Rectal smooth muscle tissue (tissue), 1 donor: ENCODE data around the gene ZMIZ1.
"Not testable (repeated sequence)": the region's sequence is repeated elsewhere in the genome, so short reads cannot be mapped to it uniquely, and the experiment has no call there.

Experiments used
- H3K27ac ChIP-seq: one replicate; pipeline ENCODE4 v1.7.0; 2013; ENCODE audit warnings: low read depth, low read length, inconsistent platforms
- H3K27me3 ChIP-seq: one replicate; pipeline ENCODE4 v1.7.0; 2013; ENCODE audit warnings: low read length; ENCODE audit not compliant: control insufficient read depth, insufficient read depth
- H3K36me3 ChIP-seq: one replicate; pipeline ENCODE4 v1.7.0; 2013; ENCODE audit warnings: low read length; ENCODE audit not compliant: control insufficient read depth, insufficient read depth
- H3K4me1 ChIP-seq: one replicate; pipeline ENCODE4 v1.7.0; 2013; ENCODE audit warnings: low read length; ENCODE audit not compliant: control insufficient read depth, insufficient read depth
- H3K4me3 ChIP-seq: one replicate; pipeline ENCODE4 v1.7.0; 2013; ENCODE audit warnings: low read length
- H3K9ac ChIP-seq: one replicate; pipeline ENCODE4 v1.7.0; 2013; ENCODE audit warnings: low read length

Gene ZMIZ1

GRCh38 chr10:79025199-79025832 is 43.5 kb upstream of the ZMIZ1 start:
- Histone ChIP-seq H3K4me1 (peaks cover 8% of the 10 kb centered on the region), H3K27ac (peak overlapping the region; percentile 18), H3K27me3 (no peaks in the 10 kb centered on the region), H3K36me3 (no peaks in the 10 kb centered on the region), H3K9ac (no peak overlapping the region), H3K4me3 (no peak overlapping the region)

- Histone ChIP-seq H3K4me1 (peaks cover 10% of the 10 kb centered on the region), H3K4me3 (no peak overlapping the region), H3K27me3 (no peaks in the 10 kb centered on the region), H3K36me3 (no peaks in the 10 kb centered on the region), H3K27ac (no peak overlapping the region), H3K9ac (no peak overlapping the region)
Observed at GRCh38 chr10:79026341-79026761, 42.4 kb upstream of the ZMIZ1 start.

DNA sequence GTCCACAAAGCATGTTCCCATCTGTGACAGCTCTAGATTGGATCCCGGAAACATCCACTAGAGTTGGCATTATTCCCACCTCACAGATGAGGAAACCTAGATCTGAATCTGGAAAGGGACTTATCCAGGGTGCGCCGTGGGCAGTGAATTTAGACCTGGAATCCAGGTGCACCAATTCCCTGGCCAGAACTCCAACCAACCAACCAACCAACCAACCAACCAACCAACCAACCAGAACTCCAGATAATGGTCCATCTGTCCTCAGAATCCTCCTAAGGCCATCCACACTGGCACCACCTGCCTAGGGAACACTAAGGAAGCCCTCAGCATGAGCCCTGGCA is 42.0 kb upstream of the ZMIZ1 start:
- H3K27me3 ChIP-seq = no peaks in the 10 kb centered on the region
- H3K4me3 ChIP-seq = no peak overlapping the region
- H3K4me1 ChIP-seq = peaks cover 10% of the 10 kb centered on the region
- H3K36me3 ChIP-seq = no peaks in the 10 kb centered on the region
- no peak overlapping the region for H3K9ac ChIP-seq
- no peak overlapping the region for H3K27ac ChIP-seq

- H3K9ac ChIP-seq = no peak overlapping the region
- H3K36me3 ChIP-seq = no peaks in the 10 kb centered on the region
- no peak overlapping the region for H3K4me3 ChIP-seq
- H3K27me3 ChIP-seq = no peaks in the 10 kb centered on the region
- H3K27ac ChIP-seq = no peak overlapping the region
- peaks cover 10% of the 10 kb centered on the region for H3K4me1 ChIP-seq
Observed at GRCh38 chr10:79027147-79028055, 41.4 kb upstream of the ZMIZ1 start.

DNA sequence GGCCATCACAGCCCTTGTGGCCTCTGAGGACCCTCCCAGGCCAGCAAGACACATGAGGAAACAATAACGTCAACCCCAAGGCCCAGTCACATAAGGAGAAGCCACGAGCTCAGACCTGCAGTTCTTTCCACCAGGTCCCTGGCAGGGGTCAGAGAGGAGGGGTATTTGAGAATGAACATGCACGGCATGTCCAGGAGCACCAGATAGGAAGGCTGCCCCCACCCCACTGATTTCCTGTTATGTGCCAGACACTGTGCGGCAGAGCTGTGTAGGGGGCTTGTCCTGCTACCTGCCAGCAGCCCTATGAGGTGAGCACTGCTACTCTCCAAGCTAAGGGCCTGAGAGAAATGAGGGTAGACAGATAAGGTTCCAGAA is 40.7 kb upstream of the ZMIZ1 start:
- H3K36me3 ChIP-seq = no peaks in the 10 kb centered on the region
- H3K9ac ChIP-seq = no peak overlapping the region
- H3K4me1 ChIP-seq = peaks cover 10% of the 10 kb centered on the region
- no peak overlapping the region for H3K4me3 ChIP-seq
- no peak overlapping the region for H3K27ac ChIP-seq
- no peaks in the 10 kb centered on the region for H3K27me3 ChIP-seq

GRCh38 chr10:79028451-79029010 is 40.2 kb upstream of the ZMIZ1 start:
- no peak overlapping the region for H3K9ac ChIP-seq
- H3K27ac ChIP-seq = no peak overlapping the region
- H3K4me3 ChIP-seq = no peak overlapping the region
- peaks cover 10% of the 10 kb centered on the region for H3K4me1 ChIP-seq
- H3K36me3 ChIP-seq = no peaks in the 10 kb centered on the region
- no peaks in the 10 kb centered on the region for H3K27me3 ChIP-seq

GRCh38 chr10:79029478-79030390 is 39.0 kb upstream of the ZMIZ1 start:
- H3K27ac ChIP-seq = no peak overlapping the region
- H3K4me1 ChIP-seq = peaks cover 10% of the 10 kb centered on the region
- H3K36me3 ChIP-seq = no peaks in the 10 kb centered on the region
- H3K27me3 ChIP-seq = no peaks in the 10 kb centered on the region
- H3K9ac ChIP-seq = no peak overlapping the region
- H3K4me3 ChIP-seq = no peak overlapping the region

DNA sequence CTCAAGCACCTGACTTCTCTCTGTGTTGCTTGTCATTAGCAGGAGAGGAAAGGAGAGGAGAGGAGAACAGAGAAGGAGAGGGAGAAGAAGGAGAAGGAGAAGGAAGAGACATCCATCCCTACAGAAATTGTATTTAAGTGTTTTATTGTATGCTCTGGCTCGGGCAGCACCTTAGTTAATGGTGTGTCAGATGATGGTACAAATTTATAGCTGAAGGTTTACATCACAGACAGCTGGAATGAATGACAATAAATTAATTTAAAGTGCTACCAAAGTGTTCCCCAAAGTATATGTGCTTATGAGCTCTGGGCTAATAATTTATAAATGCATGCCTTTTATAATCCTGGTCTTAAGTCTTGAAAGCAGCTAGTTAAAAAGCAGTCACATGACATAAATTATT is 38.1 kb upstream of the ZMIZ1 start:
- H3K4me3 ChIP-seq = no peak overlapping the region
- no peak overlapping the region for H3K9ac ChIP-seq
- peaks cover 5% of the 10 kb centered on the region for H3K4me1 ChIP-seq
- H3K27ac ChIP-seq = no peak overlapping the region
- no peaks in the 10 kb centered on the region for H3K27me3 ChIP-seq
- no peaks in the 10 kb centered on the region for H3K36me3 ChIP-seq

GRCh38 chr10:79031723-79032122 is 37.0 kb upstream of the ZMIZ1 start:
- peaks cover 3% of the 10 kb centered on the region for H3K4me1 ChIP-seq
- H3K4me3 ChIP-seq = no peak overlapping the region
- H3K27me3 ChIP-seq = no peaks in the 10 kb centered on the region
- H3K9ac ChIP-seq = no peak overlapping the region
- H3K36me3 ChIP-seq = no peaks in the 10 kb centered on the region
- H3K27ac ChIP-seq = no peak overlapping the region

- Histone ChIP-seq H3K9ac (no peak overlapping the region), H3K4me3 (no peak overlapping the region), H3K4me1 (peaks cover 3% of the 10 kb centered on the region), H3K27ac (no peak overlapping the region), H3K27me3 (no peaks in the 10 kb centered on the region), H3K36me3 (no peaks in the 10 kb centered on the region)
Observed at GRCh38 chr10:79034271-79034876, 34.4 kb upstream of the ZMIZ1 start.

DNA sequence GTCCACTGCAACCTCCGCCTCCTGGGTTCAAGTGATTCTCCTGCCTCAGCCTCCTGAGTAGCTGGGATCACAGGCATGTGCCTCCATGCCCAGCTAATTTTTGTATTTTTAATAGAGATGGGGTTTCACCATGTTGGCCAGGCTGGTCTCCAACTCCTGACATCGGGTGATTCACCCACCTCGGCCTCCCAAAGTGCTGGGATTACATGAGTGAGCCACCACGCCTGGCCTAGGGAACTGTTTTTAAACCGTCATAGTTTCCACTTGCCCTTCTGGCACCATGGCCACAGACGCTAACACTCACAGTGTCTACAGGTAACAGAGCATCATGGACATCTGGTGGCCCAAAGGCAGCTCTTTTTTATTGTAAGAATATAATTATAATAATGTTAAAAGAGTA is 32.4 kb upstream of the ZMIZ1 start:
- H3K27ac ChIP-seq, H3K4me3 ChIP-seq, H3K36me3 ChIP-seq, H3K27me3 ChIP-seq, H3K9ac ChIP-seq, H3K4me1 ChIP-seq: not testable (repeated sequence)
